Adipose tissue (tissue), 3 donors: Measurements from ENCODE around the gene NR2F6. TPM values are rescaled to one million over a fixed set of nuclear protein-coding genes. Genes with fewer than 3 reads are reported as not detected.

Experiments
- H3K27ac ChIP-seq: one replicate; pipeline ENCODE4 v1.5.1; 2013; ENCODE audit warnings: low read depth, low read length
- WGBS, 3 donors: extraction: QIAGEN DNeasy Blood & Tissue Kit; methylation state at CpG; one replicate each; pipeline ENCODE4 v1.1.7; 2013; 5-methylcytosine and 5-hydroxymethylcytosine counted together
- polyA plus RNA-seq, 3 donors: library from polyadenylated mRNA; stranded (reverse); fragments of 200-250 nt; gene quantifications; one replicate each; pipeline ENCODE4 v1.2.3, GENCODE V29; 2013
- donor health status: healthy with polysubstance abuse.
- donor health status: Bipolar disorder and iron deficiency.
- donor health status: healthy.

NR2F6 gene
- polyA plus RNA-seq, 3 donors, result 11.0 to 44.8 (median 30.2) TPM

DNA sequence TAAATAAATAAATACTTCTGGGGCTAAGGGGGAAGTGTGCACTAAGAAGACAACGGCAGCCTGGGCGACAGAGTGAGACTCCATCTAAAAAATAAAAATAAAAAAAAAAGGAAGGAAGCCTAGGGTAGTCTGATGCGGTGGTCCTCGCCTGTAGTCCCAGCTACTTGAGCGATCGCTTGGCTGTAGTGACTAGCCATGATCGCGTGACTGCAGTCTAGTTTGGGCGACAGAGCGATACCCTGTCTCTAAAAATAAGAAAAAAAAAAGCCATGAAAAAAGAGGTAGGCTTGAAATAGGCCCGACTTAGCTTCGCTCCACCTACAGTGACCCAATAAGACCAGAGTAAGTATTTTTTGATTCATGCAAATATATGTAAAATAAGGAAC lies 20.9 kb upstream of the NR2F6 start:
- H3K27ac ChIP-seq, result no peak overlapping the region
- WGBS, 3 donors, result 49 to 74% (median 57%) methylated on average over 12 of the region's 12 CpGs

DNA sequence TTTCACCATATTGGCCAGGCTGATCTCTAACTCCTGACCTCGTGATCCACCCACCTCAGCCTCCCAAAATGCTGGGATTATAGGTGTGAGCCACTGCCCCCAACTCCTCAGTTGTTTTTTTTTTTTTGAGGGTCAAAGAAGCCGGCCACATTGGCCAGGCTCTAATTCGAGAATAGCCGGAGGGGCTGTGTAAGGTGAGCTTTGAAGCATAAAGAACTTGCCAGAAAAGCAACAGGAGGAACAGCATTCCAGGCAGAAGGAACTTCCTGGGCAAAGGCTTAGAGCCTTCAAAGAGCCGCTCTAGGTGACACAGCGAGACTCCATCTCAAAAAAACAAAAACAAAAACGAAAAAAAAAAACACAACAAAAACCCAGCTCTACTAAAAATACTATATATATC lies 20.3 kb upstream of the NR2F6 start:
- H3K27ac ChIP-seq, result no peak overlapping the region
- 91 to 93% (median 92%) methylated on average over 7 of the region's 7 CpGs for WGBS, 3 donors

DNA sequence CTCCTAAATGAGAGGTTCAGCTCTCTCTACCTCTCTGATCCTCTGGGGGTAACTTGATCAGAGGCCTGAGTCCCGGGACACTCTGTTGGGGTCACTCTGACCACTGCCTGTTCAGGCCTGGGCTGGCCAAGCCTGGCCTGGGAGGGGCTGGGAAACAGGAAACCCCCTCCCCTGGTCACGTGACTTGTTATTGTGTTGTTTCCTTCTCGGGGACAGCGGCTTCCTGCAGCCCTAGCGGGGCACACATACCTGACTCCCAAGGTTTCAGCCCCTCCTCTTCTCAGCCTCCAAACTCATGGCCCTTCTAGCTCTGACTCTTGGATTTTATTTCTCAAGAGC lies 18.9 kb upstream of the NR2F6 start, which contains the start of gene USHBP1:
Gene USHBP1, minus strand, starts transcription at position 105 of the 339 bp plus-strand sequence. CDS start 446 bp downstream, outside the sequence.
- no peak within 1 kb of the TSS for H3K27ac ChIP-seq
- 33 to 65% (median 43%) methylated on average over 5 of the region's 5 CpGs for WGBS, 3 donors

DNA sequence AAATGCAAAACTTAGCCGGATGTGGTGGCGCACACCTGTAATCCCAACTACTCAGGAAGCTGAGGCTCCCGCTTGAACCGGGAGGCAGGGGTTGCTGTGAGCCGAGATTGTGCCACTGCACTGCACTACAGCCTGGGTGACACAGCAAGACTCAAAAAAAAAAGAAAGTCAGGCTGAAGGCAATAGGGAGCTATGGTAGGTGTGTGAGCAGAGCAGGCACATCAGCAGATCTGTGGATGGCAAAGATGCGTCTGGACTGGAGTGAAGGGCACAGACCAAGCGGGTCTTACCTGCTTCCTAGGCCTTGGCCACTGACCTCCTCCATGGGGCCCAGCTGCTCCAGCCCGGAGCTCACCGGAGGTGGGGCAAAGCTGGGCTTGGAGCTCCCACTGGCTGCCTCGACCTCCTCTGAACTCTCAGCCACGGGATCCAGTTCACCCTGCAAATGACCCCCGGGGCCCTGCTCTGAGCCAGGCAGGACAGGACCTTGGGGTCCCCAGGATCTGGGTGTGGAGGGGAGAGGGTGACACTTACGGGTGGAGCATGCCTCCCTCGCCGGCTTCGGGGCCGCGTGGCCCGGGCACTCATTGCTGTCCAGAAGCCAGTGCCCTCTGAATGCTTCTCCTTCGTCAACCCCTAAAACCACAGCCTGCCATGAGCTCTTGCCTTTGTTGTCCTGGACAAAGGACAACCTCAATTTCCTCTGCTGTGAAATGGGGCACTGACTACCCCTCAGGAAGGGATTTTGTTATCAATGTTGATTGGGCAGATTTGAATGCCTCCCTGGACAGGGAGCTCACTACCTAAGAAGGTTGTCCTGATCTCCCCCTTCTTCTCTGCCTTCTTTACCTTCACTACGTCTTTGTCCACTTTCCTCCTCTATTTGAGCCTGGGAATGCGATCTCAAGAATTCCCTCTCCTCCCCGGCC lies 18.3 kb upstream of the NR2F6 start:
- H3K27ac ChIP-seq, result no peak overlapping the region
- WGBS, 3 donors, result 70 to 78% (median 71%) methylated on average over 23 of the region's 23 CpGs

DNA sequence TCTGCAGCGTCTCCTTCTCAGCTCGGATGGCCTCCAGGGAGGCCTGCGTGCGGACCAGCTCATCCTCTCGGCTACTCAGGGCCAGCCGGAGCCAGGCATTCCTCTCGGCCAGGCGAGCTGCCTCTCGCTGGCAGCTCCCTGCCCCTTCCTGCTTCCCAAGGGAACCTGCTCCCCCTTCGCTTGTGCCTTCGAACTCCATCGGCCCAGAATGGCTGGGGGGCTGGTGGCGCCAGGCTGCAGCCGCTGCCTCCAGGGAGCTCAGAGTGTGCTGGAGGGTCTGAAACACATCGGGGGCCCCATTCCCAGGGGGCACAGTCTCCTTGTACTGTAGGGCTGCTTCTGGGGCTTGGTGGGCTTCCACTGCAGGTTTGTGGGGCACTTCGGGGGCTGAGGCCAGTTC lies 16.8 kb upstream of the NR2F6 start:
- 60 to 70% (median 64%) methylated on average over 16 of the region's 16 CpGs for WGBS, 3 donors
- no peak overlapping the region for H3K27ac ChIP-seq

DNA sequence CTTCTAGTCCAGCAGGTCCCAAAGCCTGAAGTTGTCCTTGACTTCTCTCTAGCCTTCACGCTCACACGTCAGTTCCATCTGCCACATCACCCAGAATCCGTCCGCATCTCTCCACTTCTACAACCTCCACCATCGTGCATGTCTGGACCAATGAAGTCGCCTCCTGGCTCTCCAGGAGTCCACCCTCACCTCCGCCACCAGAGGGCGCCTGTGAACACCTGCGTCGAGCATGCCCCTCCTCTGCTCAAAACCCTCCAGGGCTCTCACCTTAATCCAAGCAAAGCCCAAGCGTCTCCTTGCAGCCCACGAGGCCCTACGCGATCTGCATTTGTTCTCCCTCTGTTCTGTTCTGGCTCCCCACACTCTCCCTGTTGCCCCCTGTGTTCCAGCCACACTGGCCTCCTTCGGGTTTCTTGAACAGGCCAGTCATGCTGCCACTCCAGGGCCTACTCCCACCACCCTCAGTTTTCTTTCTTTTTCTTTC lies 15.2 kb upstream of the NR2F6 start:
- WGBS, 3 donors, result 17 to 32% (median 24%) methylated on average over 15 of the region's 15 CpGs
- H3K27ac ChIP-seq, result no peak overlapping the region

DNA sequence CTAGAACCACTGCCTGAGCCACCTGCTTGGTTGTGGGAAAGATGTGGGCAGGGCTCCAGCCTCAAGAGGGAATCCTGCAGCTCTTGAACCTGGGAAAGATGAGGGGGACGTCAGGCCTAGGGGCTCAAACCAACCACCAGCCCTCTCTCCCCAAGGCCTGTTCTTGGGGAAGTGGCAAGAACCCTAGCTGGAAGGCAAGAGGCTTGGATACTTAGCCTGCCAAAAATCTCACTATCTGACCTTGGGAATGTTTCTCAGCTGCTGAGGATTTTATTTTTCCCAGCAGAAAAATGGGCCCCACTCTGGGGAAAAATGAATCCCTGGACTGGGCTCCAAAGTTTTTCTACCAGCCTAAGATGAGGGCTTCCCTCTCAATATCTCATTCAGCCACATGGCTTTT lies 14.2 kb upstream of the NR2F6 start:
- WGBS, 3 donors, result 56 to 95% (median 71%) methylated on average over 1 of the region's 1 CpG
- no peak overlapping the region for H3K27ac ChIP-seq

DNA sequence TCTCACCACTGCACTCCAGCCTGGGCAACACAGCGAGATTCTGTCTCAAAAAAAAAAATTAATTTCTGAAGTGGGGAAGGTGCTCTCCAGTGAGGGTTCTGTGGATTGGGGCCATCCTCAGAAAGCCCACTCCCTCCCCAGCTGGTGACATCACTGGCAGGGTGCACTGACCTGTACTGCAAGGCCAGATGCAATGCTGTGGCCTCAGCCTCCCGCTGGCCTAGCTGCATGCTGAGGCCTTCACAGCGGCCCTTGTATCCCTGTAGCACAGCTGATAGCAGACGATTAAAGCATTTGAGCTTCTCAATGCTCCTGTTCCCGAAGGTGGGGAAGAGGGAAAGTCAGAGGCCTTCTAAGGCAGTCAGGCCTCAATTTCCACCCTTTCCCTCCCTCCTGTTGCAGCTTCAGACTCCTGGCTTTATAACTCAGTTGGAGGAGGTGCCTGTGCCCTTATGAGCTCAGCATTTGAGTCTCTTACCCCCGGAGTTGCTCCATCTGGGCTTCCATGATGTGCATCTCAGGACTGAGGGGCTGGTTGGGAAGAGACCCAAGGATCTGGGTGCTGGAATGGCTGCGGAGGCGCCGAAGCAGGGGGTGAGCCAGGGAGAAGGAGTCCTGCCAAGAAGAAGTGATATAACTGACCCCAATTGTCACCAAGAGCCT lies 13.5 kb upstream of the NR2F6 start:
- 79 to 92% (median 91%) methylated on average over 9 of the region's 9 CpGs for WGBS, 3 donors

DNA sequence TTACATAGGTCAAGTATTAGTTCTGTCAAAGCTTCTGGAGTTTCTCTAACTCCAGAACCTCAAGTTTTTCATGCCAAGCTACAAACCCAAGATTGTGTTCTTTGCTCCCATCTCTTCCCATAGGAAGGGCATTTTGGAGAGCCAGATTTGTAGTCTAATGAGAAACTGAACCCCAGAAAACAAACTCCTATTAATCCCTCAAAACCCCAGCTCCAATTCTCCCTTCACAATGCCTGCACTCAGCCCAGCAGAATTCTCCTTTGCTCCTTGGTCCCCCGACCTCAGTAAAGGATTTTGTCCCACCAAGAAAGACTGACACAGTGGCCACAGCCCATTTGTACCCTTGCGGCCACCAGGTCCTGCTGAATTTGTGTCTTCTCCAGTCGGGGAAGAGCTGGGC lies 10.4 kb upstream of the NR2F6 start:
- 78 to 87% (median 81%) methylated on average over 3 of the region's 3 CpGs for WGBS, 3 donors

More for the DNA sequence above, 13.5 kb upstream of the NR2F6 start:
- no peak overlapping the region for H3K27ac ChIP-seq

DNA sequence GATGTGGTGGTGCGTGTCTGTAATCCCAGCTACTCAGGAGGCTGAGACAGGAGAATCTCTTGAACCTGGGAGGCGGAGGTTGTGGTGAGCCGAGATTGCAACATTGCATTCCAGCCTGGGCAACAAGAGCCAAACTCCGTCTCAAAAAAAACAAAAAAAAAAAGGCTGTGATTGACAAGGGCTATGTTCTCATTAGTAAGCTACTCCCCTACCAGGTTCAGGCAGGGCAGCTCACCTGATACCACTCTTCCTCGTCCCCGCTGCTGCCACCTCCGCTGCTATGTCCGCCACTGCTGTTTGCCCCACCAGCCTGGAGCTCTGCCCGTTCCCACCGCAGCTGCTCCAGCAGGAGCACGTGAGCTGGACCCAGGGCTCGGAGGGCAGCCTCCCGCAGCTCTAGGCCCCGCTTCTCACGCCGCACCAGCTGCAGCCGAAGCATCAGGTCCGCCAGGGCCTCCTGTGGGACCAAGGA lies 9.5 kb upstream of the NR2F6 start:
- WGBS, 3 donors, result 57 to 79% (median 76%) methylated on average over 18 of the region's 18 CpGs

More for the DNA sequence above, 10.4 kb upstream of the NR2F6 start:
- H3K27ac ChIP-seq, result no peak overlapping the region

DNA sequence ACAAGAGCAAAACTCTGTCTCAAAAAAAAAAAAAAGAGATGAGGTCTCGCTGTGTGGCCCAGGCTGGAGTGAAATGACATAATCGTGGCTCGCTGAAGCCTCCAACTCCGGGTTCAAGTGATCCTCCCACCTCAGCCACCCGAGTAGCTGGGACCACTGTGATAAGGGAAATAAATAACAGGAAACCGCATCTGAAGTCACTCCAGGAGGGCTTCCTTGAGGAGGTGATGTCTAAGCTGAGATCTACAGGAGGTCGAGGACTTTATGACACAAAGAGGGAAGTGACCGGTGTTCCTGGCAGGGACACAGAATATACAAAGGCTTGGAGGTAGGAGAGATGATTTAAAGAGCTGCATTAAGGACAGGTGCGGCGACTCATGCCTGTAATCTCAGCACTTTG lies 8.9 kb upstream of the NR2F6 start:
- no peak overlapping the region for H3K27ac ChIP-seq
- 82 to 89% (median 82%) methylated on average over 10 of the region's 10 CpGs for WGBS, 3 donors

More for the DNA sequence above, 9.5 kb upstream of the NR2F6 start:
- no peak overlapping the region for H3K27ac ChIP-seq

DNA sequence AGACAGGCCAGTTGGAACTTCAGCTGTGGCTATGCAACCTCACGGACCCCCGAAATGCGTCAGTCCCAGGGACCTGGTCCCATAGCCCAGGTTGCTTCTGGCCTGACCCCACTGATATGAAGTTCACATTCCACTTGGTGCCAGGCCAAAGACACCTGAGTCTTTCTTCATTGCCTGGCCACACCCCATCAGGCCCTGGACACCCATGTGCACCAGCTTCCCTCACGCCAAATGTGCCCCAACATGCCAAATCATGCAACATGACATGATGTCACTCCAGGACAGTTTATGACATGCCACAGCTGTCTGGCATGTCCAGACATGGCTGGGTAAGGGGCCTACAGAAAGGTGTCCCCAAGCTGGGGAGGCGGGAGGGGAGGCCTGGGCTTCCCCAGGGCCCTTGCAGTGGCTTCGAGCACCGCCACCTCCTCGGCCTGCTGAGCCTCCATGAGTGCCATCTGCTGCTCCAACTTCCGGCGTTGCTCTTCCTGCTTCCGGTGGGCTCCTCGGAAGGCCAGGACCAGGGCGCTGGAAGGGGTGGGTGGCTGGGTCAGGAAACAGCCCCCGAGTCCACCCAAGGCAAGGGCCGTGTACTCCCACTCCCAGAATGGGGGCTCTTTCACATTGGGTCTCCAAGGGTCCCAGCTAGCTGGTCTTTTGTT lies 4.3 kb upstream of the NR2F6 start:
- 68 to 94% (median 82%) methylated on average over 15 of the region's 15 CpGs for WGBS, 3 donors
- H3K27ac ChIP-seq, result no peak overlapping the region

DNA sequence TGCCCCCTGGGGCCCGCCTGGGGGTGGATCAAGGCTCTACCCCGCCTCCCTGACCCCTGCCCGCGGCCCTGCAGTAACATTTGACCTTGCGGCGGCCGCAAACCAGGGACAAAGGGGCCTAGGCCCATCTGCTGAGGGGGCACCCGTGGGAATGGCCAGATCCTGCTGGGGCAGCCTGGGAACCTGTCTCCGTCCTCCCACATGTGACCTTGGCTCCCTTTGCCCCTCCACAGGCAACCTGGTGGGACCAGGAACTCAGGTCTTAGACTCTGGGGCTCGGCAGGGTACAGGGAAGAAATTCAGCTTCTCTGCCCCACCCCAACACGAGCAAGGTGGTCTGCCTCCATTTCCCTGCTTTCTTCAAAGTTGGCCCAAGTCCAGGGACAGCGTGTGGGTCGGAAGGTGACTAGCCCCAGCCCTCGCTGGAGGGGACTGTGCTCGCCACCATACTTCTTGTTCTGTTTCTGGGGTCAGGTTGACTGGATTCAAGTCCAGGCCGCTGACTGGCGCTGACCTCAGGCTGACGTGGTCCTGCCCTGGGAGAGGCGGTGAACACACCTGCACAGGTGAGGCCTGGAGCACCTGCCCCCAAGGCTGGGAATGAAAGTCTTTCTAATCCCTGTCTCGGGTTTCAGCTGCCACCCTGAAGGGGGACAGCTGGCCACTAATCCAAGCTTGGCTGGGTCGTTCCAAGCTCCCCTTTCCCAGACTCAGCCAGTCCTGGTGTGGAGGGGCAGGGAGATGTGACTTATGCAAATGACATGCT lies 2.5 kb upstream of the NR2F6 start:
- 29 to 74% (median 63%) methylated on average over 21 of the region's 21 CpGs for WGBS, 3 donors
- no peak overlapping the region for H3K27ac ChIP-seq

DNA sequence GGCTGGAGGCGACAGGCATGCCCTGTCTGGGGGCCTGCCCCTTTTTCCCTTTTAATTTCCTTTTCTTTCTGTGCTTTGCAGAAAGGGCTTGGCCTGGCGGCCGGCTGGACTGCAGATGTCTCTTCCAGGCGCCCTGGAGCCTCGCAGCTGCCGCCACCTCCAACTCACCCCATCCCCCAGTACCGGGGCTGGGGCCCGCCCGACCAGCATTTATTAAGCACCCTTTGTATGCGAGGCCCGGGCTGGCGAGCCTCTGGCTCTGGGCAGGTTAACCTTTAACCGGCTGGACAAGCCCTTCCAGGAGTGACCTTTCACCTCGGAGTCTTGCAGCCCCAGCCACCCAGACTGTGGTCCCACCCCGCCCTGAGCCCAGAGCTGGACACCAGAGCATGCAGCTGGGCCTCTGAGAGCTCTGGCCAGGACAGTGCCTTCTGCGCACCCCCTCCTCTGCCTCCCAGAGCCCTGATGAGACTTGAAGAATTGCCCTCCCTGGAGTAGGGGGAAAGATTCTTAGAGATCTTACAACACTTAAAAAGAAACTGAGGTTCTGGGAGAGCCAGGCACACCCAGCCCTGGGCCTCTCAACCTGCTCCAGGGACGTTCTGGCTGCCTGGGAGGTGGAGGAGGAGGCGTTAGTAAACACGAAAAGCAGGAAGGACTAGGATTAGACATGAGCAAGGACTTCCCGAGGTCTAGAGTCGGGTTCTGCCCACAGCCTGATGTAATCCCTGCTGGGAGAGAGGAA lies 1.1 kb upstream of the NR2F6 start:
- no peak overlapping the region for H3K27ac ChIP-seq
- 8 to 15% (median 10%) methylated on average over 21 of the region's 21 CpGs for WGBS, 3 donors

DNA sequence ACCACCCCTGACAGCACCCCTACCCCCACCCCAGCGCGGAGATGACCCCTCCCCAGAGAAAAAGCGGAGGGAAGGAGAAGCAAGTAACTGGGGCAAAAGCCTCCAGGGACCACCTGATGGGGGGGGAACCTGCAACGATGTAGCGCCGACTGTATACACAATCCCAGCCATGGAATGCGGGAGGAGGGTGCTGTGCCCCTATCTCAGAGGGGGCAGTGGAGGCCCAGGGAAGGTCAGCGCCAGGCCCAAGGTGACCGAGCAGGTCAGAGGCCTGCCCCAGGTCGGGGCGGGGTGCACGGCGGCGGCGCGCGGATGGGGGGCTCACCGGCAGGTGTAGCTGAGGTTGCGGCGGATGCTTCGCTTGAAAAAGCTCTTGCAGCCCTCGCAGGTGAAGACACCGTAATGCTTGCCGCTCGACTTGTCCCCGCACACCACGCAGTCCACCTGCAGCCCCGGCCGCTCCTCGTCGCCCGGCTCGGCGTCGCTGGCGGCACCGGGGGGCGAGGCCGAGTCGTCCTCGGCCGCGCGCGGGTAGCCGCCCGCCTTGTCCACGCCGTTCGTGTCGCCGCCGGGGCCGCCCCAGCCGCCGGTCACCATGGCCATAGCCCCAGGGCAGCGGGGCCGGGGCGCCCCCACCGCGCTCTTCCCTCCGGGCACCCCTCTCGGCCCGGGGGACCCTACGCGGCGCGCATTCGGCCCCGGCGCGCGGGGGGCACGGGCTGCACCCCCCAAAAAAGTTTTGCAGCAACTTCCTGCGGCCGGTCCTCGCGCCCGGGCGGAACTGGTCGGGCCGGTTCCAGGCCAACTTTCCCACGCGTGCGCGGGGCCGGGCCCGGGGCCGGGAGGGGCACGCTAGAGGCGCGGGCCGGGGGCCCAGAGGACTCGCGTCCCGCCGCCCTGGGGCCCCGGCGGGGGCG lies 843 bp downstream of the NR2F6 start:
- WGBS, 3 donors, result 0 to 2% (median 2%) methylated on average over 72 to 99 of the region's 100 CpGs
- H3K27ac ChIP-seq, result no peak overlapping the region

DNA sequence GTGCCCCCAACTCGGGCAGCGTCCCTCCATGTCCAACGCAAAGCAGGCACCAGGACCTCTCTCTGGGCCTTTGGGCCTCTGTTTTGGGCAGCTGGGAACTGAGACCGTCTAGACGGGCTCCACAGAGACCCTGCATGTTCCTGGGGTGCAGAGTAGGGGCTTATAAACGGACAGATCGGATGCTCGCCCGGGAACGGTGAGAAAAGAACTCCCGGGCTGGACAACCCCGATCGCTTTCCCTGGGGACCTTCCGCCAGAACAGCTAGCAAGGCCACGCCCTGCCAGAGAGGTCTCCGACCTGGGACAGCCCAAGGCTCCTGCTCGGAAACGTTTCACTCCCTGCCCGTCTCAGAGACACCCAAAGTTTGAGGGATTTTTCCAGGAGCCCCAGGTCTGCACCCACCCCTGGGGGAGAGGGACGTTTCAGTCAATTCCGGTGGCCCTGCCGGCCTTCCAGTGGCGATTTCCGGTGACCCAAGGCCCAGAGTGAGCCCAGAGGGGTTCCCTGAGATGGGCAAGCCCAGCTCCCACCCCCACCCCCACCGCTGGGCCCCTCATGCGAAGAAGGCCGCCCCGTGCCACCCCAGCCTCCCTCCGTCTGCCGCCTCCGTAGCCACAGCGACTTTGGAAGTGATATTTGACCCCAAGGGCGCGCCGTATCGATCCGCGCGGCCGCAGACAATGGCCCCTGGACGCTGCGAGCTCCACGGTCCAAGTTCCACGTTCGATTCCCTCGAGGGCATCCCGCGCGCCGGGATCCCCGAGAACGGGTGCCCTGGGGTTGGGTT lies 1.7 kb downstream of the NR2F6 start:
- whole genome bisulfite sequencing, 3 donors, result 6 to 31% (median 16%) methylated on average over 49 to 52 of the region's 52 CpGs
- no peak overlapping the region for H3K27ac ChIP-seq
